Stomach (tissue), 9 donors: ENCODE results near the gene SRC. TPM values are rescaled to one million over a fixed set of nuclear protein-coding genes. Genes with fewer than 3 reads are reported as not detected.

ENCODE experiments used
- DNase-seq, 2 donors: peaks; one replicate each; pipeline versions ENCODE4 v3.0.0 to v3.0.0-alpha.2; 2013 to 2019
- H3K27ac ChIP-seq, 5 donors: fragments of 200-600 bp in 4 of 5; sonication (generic) in 4 of 5; one replicate each; pipeline ENCODE4 v1.5.1; 2013 to 2019; ENCODE audit warnings: mild to moderate bottlenecking in 1 of 5, moderate library complexity in 1 of 5
- H3K27me3 ChIP-seq, 3 donors: fragments of 200-600 bp; sonication (generic); one replicate each; pipeline ENCODE4 v1.5.1; 2017 to 2019; ENCODE audit warnings: mixed run types in 1 of 3
- H3K36me3 ChIP-seq, 4 donors: fragments of 200-600 bp; sonication (generic); 1 replicate in 3 of 4; 2 replicates in 1 of 4; pipeline ENCODE4 v1.5.1; 2016 to 2019
- H3K4me1 ChIP-seq, 4 donors: fragments of 200-600 bp; sonication (generic); one replicate each; pipeline ENCODE4 v1.5.1; 2016 to 2019
- H3K4me3 ChIP-seq, 4 donors: fragments of 200-600 bp; sonication (generic) in 3 of 4; one replicate each; pipeline ENCODE4 v1.5.1; 2016 to 2019; ENCODE audit warnings: mild to moderate bottlenecking in 1 of 4
- H3K9me3 ChIP-seq, 4 donors: fragments of 200-600 bp; sonication (generic); one replicate each; pipeline ENCODE4 v1.5.1; 2016 to 2019
- EP300 ChIP-seq: sonication (generic); formaldehyde crosslinking; IDR thresholded peaks from one replicate; pipeline ENCODE4 v1.6.1; 2017; ENCODE audit warnings: antibody characterized with exemption
- POLR2A ChIP-seq, 4 donors: fragments of 450-650 bp; IDR thresholded peaks; one replicate each; pipeline ENCODE4 v1.6.1; 2016; ENCODE audit warnings: antibody characterized with exemption in 4 of 4, control low read depth in 2 of 4, mild to moderate bottlenecking in 1 of 4, moderate library complexity in 1 of 4
- POLR2AphosphoS5 ChIP-seq, 3 donors: sonication (generic); formaldehyde crosslinking; IDR thresholded peaks; one replicate each; pipeline ENCODE4 v1.6.1; 2016; ENCODE audit warnings: antibody characterized with exemption in 3 of 3
- WGBS, 5 donors: extraction: QIAGEN DNeasy Blood & Tissue Kit in 3 of 5; methylation state at CpG; one replicate each; pipeline versions ENCODE4 v1.1.5 to v1.1.7; 2013 to 2018; 5-methylcytosine and 5-hydroxymethylcytosine counted together
- intact Hi-C: fragments of 100-400 bp; cut with DNase I; formaldehyde crosslinking; loops from one replicate; pipeline ENCODE4 v1.15.1; 2023; ENCODE audit warnings: low total_unique reads
- polyA plus RNA-seq, 3 donors: library from polyadenylated mRNA; stranded (reverse); fragments of 200-250 nt; gene quantifications; one replicate each; pipeline ENCODE4 v1.2.3, GENCODE V29; 2013
- total RNA-seq, 5 donors: library from RNA; depleted of rRNA; stranded (reverse); fragments of >200 nt; gene quantifications; one replicate each; pipeline versions ENCODE4 v1.1.0 to v1.2.3, GENCODE V29; 2014 to 2016
- TF ChIP-seq, protein P1 (sequence below), 7 experiments: fragments of 450-650 bp in 4 of 7; fragments of 200-600 bp in 3 of 7; sonication (generic) in 3 of 7; IDR thresholded peaks; one replicate each; pipeline ENCODE4 v1.5.1; 2016 to 2019; ENCODE audit warnings: antibody characterized with exemption in 7 of 7, control low read depth in 2 of 7, mild to moderate bottlenecking in 1 of 7
- donor health status: healthy with polysubstance abuse.
- donor health status: Bipolar disorder and iron deficiency.
- donor health status: healthy.

The SRC gene
- total and polyA plus RNA-seq, 8 donors: 31.6 to 471 (median 47.3) TPM

DNA sequence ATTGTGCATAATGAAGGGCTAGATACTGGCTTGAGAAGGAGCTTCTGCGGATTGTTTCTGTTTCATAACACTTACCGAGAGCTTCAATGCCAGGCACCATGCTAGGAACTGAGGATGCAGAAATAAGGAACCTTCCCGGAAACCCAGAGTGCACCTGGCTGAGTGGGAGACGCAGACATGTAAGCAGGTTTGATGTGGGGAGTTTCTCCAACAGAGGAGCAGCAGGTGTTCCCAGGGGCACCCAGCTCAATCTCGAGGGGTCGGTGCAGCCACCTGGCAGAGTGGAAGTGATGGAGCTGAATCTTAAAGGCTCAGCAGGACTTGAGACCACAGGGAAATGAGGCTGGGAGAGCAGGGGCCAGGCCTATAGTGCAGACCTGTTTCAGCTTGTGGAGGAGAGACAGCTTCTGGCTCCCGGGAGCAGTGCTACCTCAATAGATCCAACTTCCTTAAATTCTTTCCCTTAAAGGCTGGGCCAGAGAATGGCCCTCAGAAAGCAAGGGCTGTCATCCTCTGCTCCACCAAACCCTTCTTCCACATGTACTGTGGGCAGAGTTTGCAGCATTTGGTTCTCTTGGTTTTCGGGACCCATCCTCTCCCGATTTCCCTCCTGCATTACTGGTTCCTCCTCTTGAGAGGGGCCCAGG, 27.8 kb upstream of the SRC start:
- no peak for DNase-seq
- H3K27me3 ChIP-seq: no peaks in the 10 kb centered on the region
- peaks cover 30 to 53% (median 37%) of the 10 kb centered on the region in 4 donors for H3K4me1 ChIP-seq
- 80 to 91% (median 84%) methylated on average over 9 of the region's 9 CpGs for WGBS, 5 donors
- peaks cover 8 to 27% (median 23%) of the 10 kb centered on the region in 4 donors for H3K36me3 ChIP-seq
- intact Hi-C loops: no loop called here
- no peaks in the 10 kb centered on the region for H3K9me3 ChIP-seq
- H3K27ac ChIP-seq: peak overlapping the region in 2 of 5 donors; percentile 87
- H3K4me3 ChIP-seq: no peak overlapping the region
- TF ChIP-seq, protein P1, sequence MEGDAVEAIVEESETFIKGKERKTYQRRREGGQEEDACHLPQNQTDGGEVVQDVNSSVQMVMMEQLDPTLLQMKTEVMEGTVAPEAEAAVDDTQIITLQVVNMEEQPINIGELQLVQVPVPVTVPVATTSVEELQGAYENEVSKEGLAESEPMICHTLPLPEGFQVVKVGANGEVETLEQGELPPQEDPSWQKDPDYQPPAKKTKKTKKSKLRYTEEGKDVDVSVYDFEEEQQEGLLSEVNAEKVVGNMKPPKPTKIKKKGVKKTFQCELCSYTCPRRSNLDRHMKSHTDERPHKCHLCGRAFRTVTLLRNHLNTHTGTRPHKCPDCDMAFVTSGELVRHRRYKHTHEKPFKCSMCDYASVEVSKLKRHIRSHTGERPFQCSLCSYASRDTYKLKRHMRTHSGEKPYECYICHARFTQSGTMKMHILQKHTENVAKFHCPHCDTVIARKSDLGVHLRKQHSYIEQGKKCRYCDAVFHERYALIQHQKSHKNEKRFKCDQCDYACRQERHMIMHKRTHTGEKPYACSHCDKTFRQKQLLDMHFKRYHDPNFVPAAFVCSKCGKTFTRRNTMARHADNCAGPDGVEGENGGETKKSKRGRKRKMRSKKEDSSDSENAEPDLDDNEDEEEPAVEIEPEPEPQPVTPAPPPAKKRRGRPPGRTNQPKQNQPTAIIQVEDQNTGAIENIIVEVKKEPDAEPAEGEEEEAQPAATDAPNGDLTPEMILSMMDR (IDR thresholded peaks at IDR 0.05): no peak
- TF ChIP-seq POLR2AphosphoS5 (IDR thresholded peaks at IDR 0.05): no peak
- TF ChIP-seq POLR2A (IDR thresholded peaks at IDR 0.05): no peak
- TF ChIP-seq EP300: no peak

DNA sequence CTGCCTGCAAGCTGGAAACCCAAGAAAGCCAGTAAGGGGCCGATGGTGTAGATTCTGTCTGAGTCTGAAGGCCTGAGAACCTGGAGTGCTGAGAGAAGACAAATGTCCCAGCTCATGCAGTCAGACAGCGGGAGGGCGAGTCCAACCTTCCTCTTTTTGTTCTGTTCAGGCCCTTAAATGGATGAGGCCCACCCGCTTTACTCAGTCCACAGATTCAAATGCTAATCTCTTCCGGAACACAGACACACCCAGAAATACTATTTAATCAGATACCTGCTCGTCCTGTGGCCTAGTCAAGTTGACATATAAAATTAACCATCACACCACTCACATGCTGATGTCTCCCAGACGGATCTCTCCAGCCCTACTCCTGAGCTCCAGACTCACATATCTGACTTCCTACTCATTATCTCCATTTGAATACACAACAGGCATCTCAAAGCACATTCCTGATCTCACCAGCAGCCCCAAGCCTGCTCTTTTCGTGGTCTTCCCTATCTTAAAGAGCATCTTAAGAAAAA, 26.7 kb upstream of the SRC start:
- peaks cover 19 to 42% (median 26%) of the 10 kb centered on the region in 4 donors for H3K4me1 ChIP-seq
- TF ChIP-seq POLR2A (IDR thresholded peaks at IDR 0.05): no peak
- no peak for TF ChIP-seq POLR2AphosphoS5 (IDR thresholded peaks at IDR 0.05)
- TF ChIP-seq, protein P1 (IDR thresholded peaks at IDR 0.05): no peak
- TF ChIP-seq EP300: no peak
- no peaks in the 10 kb centered on the region for H3K27me3 ChIP-seq
- intact Hi-C loops: no loop called here
- peak overlapping the region in 2 of 5 donors; percentile 23 to 87 for H3K27ac ChIP-seq
- WGBS, 5 donors: 49 to 73% (median 64%) methylated on average over 8 of the region's 8 CpGs
- H3K9me3 ChIP-seq: no peaks in the 10 kb centered on the region
- peaks cover 8 to 27% (median 23%) of the 10 kb centered on the region in 4 donors for H3K36me3 ChIP-seq
- no peak for DNase-seq
- H3K4me3 ChIP-seq: no peak overlapping the region

DNA sequence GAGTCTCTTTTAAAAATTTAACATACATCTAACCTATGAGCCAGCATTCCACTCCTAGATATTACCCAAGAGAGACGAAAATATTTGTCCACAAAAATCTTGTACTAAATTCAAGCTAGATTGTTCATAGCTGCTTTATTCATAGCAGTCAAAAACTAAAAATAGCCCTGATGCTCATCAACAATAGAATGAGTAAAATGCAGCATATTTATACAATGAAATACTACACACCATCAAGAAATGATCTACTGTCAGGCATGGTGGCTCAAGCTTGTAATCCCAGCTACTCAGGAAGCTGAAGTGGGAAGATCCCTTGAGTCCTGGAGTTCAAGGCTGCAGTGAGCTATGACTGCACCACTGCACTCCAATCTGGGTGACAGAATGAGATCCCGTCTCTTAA, 22.0 kb upstream of the SRC start:
- no peak overlapping the region for H3K4me3 ChIP-seq
- 55 to 78% (median 70%) methylated on average over 2 of the region's 2 CpGs for WGBS, 5 donors
- H3K4me1 ChIP-seq: peaks cover 7 to 35% (median 13%) of the 10 kb centered on the region in 4 donors
- intact Hi-C loops: no loop called here
- TF ChIP-seq POLR2A (IDR thresholded peaks at IDR 0.05) (no peak), POLR2AphosphoS5 (IDR thresholded peaks at IDR 0.05) (peak in 1 of 3 donors; percentile 6), EP300 (no peak)
- TF ChIP-seq, protein P1 (IDR thresholded peaks at IDR 0.05): no peak
- peak in 1 of 2 donors; percentile 31 for DNase-seq
- H3K27ac ChIP-seq: peak overlapping the region in 2 of 5 donors; percentile 3 to 12
- H3K27me3 ChIP-seq: no peaks in the 10 kb centered on the region
- H3K36me3 ChIP-seq: no peaks in the 10 kb centered on the region
- H3K9me3 ChIP-seq: no peaks in the 10 kb centered on the region

DNA sequence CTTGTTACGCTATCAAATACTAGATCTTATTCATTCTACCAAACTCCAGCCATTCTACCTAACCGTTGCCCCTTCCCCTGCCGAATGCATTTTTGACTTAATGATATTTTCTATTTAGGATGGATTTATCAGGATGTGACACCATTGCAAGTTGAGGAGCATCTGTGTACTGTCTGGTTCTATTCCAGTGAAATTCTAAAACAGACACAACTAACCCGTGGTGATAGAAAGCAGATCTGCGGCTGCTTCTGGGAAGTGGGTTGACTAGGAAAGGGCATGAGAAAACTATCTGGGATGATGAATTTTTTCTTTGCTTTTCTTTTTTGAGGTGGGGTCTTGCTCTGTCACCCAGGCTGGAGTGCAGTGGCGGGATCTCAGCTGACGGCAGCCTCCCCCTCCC, 20.7 kb upstream of the SRC start:
- Histone ChIP-seq H3K27ac (peak overlapping the region in 1 of 5 donors; percentile 16), H3K27me3 (no peaks in the 10 kb centered on the region), H3K36me3 (no peaks in the 10 kb centered on the region), H3K9me3 (no peaks in the 10 kb centered on the region), H3K4me3 (no peak overlapping the region), H3K4me1 (peaks cover 7 to 35% (median 13%) of the 10 kb centered on the region in 4 donors)
- TF ChIP-seq EP300 (no peak), POLR2AphosphoS5 (IDR thresholded peaks at IDR 0.05) (peak in 1 of 3 donors; percentile 20)
- no peak for DNase-seq
- WGBS, 5 donors: 87 to 96% (median 95%) methylated on average over 7 of the region's 7 CpGs
- intact Hi-C loops: no loop called here

DNA sequence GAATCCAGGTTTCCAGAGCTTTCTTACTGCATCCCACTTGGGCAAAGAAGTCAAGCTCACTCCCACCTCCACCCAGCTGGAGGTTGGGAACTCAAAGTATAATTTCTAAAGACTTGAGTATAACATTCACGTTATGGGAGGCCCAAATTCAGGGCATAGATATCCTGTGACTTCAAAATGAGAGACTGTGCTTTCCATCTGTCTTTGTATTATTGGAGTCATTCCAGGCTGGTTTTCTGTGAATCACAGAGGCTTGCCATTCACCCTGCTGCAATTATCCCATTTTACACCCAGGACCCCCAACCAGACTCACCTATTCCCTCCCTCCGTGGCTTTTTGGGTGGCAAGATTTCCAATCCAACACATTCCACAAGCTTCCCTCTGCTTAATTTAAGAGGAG, 19.3 kb upstream of the SRC start:
- intact Hi-C loops: no loop called here

More for the DNA sequence above, 19.3 kb upstream of the SRC start:
- Histone ChIP-seq H3K27me3 (no peaks in the 10 kb centered on the region), H3K9me3 (no peaks in the 10 kb centered on the region), H3K4me1 (peaks cover 7 to 44% (median 13%) of the 10 kb centered on the region in 4 donors), H3K36me3 (no peaks in the 10 kb centered on the region), H3K4me3 (no peak overlapping the region), H3K27ac (peak overlapping the region in 4 of 5 donors; percentile 53 to 82 (median 72))
- 55 to 78% (median 69%) methylated on average over 2 of the region's 2 CpGs for WGBS, 5 donors
- TF ChIP-seq POLR2AphosphoS5 (IDR thresholded peaks at IDR 0.05) (no peak), EP300 (no peak), POLR2A (IDR thresholded peaks at IDR 0.05) (no peak)
- TF ChIP-seq, protein P1 (IDR thresholded peaks at IDR 0.05): no peak
- DNase-seq: no peak
